GM21360 (cell line): Measurements from ENCODE around the gene PLXDC2.
"Not testable (repeated sequence)": the region's sequence is repeated elsewhere in the genome, so short reads cannot be mapped to it uniquely, and the experiment has no call there.

ENCODE experiments used
- ATAC-seq: cut with Tn5 transposase; IDR thresholded peaks from one replicate; pipeline ENCODE4 v1.9.1; 2021; ENCODE audit warnings: mild to moderate bottlenecking, moderate library complexity; ENCODE audit not compliant: unreplicated experiment

Gene PLXDC2

DNA sequence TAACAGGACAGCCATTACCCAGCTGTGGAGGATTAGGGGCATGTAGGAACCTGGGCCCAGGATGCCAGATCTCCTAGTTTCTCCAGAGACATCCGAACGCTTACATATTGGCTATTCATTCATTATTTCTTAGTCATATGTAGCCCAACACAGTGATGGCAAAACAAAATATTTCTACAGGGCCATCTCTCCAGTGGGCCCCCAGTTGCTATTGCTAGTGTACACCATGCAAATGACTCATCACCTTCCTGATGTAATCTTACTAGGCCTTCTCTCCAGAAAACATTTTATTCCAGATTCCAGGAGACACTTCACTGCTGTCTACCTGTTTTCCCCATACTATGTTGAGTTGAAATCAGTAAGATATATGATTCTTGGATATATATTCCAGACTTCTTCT, 201.7 kb downstream of the PLXDC2 start:
- ATAC-seq = no peak

GRCh38 chr10:20020677-20021076, 204.4 kb downstream of the PLXDC2 start:
- no peak for ATAC-seq

DNA sequence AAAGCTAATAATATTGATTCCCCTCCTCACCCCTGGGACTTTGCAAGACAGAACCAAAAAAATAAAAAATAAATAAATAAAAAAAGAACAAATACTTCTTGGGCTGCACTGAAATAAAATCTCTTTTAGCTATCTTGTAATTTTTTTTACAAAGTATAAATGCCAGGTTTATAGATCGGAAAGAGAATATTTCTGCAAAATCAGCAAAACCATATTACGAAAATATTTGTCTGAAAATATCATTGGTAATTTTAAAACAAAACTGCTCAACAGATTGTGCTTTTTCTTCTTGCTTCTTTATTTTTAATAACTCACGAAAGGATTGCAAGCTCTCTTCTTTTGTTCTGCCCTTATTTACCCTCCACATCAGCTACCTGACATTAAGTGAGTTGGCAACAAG, 213.3 kb downstream of the PLXDC2 start:
- ATAC-seq = no peak

GRCh38 chr10:20033476-20033875, 217.2 kb downstream of the PLXDC2 start:
- no peak for ATAC-seq

- no peak for ATAC-seq
Measured at GRCh38 chr10:20034732-20035131, 218.5 kb downstream of the PLXDC2 start.

GRCh38 chr10:20040012-20040411, 223.8 kb downstream of the PLXDC2 start:
- no peak for ATAC-seq

DNA sequence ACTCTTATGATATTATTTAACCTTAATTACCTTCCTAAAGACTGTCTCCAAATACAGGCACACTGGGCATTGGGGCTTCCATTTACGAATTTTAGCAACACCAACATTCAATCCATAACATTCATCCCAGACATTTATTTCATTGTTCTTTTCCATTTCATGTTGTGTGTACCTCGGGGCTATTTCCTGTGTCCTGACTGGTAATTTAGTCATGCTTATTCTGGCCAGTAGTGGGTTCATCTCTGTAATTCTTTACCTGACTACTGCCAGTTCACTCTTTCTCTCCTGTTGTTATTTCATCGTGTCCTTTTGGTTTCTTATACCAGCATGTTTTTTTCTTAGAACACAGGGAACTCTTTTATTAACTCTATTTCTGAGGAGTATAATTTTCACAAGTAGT, 225.7 kb downstream of the PLXDC2 start:
- ATAC-seq = no peak

DNA sequence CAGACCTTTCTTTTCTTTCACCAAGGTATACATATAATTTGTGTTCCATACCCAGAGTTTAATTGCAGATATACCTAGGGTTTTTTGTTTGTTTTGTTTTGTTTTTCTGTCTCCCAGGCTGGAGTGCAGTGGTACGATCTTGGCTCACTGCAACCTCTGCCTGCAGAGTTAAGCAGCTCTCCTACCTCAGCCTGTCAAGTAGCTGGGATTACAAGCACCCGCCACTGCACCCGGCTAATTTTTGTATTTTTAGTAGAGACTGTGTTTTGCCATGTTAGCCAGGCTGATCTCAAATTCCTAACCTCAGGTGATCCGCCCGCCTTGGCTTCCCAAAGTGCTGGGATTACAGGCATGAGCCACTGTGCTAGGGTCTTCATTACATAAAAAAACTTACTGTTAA, 228.9 kb downstream of the PLXDC2 start:
- ATAC-seq = not testable (repeated sequence)

DNA sequence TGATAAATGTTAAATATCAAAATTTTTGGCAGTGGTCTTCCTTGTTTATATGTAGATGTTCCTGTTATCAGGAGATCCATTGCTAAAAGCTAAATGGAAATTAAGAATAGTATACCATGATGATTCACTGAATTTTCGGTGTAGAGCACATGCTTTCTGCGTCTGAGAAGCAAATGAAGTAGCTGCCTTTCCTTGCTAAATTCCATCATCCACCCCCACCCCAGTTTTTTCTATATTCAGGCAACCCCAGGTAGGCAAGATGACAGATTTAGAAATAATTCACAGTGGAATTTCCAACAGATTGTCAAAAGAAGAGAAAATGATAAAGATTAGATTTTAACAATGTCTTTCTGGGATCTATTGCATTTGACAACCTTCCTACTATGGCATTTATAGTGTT, 231.9 kb downstream of the PLXDC2 start:
- no peak for ATAC-seq

DNA sequence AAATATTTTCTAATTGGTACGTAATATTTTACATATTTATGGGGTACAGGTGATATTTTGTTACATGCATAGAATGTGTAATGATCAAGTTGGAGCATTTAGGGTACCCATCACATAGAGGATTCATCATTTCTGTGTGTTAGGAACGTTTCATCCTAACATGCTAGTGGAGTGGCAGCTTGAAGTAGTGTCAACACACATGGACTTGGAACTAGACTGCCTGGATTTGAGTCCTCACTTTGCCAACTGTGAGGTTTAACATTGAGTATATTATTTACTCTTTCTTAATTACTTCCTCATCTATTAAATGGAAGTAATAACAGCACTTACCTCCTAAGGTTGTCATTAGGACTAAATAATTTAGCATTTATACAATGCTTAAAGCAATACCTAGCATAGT, 241.9 kb downstream of the PLXDC2 start:
- ATAC-seq = no peak

- no peak for ATAC-seq
Measured at GRCh38 chr10:20059084-20059835, 243.0 kb downstream of the PLXDC2 start.

GRCh38 chr10:20065814-20066213, 249.6 kb downstream of the PLXDC2 start:
- no peak for ATAC-seq

DNA sequence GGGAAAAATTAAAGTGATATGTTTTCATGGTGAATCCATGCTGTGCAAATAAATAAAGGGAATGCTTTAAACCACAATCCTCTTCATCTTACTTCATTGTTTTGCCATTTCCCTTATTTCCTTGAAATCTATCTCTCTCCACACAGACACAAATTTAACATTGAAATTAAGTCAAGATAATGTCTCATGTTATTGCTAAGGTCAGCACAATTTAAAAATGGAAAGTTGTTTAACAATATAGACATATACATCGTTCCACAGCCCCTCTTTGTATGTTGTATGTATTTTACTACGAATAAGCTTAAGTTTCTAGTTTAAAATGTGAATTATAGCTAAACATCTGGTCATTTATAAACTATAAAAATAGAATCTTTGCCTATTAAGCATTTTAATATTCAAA, 256.9 kb downstream of the PLXDC2 start:
- ATAC-seq = no peak

- no peak for ATAC-seq
Measured at GRCh38 chr10:20075713-20076112, 259.5 kb downstream of the PLXDC2 start.

- ATAC-seq = no peak
Measured at GRCh38 chr10:20084451-20084850, 268.2 kb downstream of the PLXDC2 start.

DNA sequence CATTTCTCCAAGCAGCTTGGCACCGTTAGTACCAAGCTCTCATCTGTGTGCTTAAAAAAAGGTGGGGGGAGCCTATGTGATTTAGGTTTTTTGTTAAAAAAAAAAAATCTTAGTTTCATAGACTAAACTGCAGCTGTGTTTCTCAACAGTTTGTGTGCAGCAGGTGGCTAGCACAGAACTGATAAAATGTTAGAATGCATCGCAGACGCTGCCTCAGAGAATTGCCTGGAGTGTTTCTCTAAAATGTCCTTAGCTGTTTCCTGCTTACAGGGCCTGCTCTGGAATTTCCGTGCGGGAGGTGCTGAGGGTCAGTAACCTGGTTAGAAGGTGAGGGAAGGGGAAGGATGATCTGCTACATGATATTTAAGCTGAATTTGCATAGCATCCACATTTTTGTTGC, 268.9 kb downstream of the PLXDC2 start:
- no peak for ATAC-seq

GRCh38 chr10:20087353-20087752, 271.1 kb downstream of the PLXDC2 start:
- no peak for ATAC-seq

DNA sequence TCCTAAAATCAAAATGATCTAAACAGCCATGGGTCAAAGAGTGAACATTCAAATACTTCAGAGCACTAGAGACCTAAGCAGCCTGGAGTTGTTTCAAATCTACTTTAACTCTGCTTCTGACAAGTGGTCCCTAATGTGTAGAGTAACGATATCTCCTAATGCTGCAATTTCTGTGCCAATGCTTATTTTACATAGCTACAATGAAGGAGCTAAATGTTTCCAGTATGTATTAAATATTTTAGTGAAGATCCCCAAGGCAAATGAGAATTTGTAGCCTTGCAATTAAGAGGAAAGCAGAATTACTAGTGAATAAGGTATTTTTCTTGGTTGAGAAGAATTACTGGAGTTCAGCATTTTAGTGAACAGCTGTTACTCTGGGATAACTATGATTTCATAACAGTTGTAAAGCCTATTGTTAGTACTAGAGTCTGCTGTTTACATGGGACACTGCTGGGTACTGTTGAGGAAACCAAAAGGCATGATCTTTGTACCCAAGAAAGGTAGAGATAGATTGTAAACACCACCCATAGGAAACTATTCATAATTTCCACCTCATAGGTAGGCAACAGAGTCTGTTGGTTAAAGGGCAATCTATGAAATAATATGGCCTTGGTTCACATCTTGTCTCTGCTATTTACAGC, 271.9 kb downstream of the PLXDC2 start:
- no peak for ATAC-seq

DNA sequence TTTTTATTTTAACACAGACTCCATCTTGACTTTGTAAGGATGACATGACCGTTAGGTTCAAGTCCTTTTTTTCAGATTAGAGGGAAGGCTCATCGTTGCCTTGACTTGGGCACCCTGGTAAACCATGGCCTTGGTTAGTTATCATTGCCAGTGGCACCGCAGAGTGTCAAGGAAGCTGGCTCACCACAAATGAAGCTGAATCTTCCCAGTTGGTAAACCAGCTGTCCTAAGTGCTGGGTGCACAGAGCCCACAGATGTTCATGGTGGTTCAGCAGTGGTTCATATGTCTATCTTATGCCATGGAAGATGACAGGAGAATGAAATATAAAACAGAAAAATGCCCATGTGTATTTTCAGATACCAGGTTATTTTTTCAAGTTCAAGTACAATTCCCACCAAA, 273.6 kb downstream of the PLXDC2 start:
- no peak for ATAC-seq

DNA sequence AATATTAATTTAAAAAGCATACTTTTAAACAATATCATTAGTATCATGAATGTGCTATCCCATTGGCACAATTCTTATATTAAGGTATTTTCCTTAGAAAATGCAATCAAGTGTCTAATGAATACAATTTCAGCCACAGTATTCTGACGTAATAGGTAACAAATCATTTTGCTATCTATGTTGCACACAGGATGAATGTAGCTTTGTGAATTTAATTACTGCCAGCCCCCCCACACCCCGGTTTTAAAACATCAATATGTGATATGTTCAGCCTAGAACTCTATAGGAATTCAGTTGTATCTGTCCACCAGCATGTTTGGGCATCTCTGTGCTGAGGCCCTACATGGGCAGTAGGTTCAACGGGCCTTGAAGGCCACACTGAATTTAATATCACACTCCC, 274.6 kb downstream of the PLXDC2 start:
- no peak for ATAC-seq

- ATAC-seq = no peak
Measured at GRCh38 chr10:20091698-20092097, 275.5 kb downstream of the PLXDC2 start.

DNA sequence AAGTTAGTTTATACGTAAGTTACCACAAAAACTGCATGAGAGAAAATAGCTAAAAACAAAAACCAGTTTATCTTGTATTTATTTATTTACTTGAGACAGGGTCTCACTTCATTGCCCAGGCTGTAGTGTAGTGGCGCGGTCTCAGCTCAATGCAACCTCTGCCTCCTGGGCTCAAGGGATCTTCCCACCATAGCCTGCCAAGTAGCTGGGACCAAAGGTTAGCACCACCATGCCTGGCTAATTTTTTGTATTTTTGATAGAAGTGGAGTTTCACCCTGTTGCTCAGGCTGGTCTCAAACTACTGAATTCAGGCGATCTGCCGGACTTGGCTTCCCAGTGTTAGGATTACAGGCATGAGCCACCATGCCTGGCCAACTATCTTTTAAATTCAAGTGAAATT, 277.4 kb downstream of the PLXDC2 start:
- ATAC-seq = no peak
